ENCODE data around the gene CCN2. TPM values are rescaled to one million over a fixed set of nuclear protein-coding genes. Genes with fewer than 3 reads are reported as not detected.

The CCN2 gene
- total RNA-seq, 1 experiment from 2014 or later, result 44.1 TPM

DNA sequence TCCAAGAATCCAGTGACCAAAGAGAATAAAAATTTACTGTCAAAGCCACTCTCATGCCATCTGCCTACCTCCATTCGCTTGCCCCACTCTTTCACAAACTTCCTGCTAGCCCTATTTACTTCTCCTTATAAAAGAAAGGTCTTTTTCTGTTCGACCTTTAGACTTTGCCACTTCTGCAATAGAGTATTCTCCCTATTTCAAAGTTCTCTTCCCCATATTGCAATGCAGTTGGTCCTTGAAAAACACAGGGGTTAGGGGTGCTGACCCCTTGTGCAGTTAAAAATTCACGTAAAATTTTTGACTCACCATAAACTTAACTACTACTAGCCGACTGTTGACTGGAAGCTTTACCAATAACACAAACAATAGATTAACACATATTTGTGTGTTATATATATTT is 15.0 kb downstream of the CCN2 start:
- Histone ChIP-seq H3K56ac (ENCODE audit: insufficient read length, low read depth, low read length) (no peak overlapping the region), H2AK5ac (ENCODE audit: insufficient read length, low read length) (no peak overlapping the region), H3K23me2 (ENCODE audit: insufficient read length, low read depth, low read length, poor library complexity, severe bottlenecking) (no peaks in the 10 kb centered on the region), H3K18ac (ENCODE audit: insufficient read length, low read depth, low read length) (no peak overlapping the region), H2BK20ac (ENCODE audit: low read depth, low read length, poor library complexity, severe bottlenecking) (no peak overlapping the region), H2BK15ac (ENCODE audit: low read depth, low read length) (no peak overlapping the region), H3K4me1 (ENCODE audit: insufficient read depth, low read length) (peaks cover 12% of the 10 kb centered on the region; the same call in 1 of the 2 replicates), H3K4me2 (ENCODE audit: insufficient read depth, insufficient read length, low read length) (no peak overlapping the region), H4K20me1 (ENCODE audit: control insufficient read depth, insufficient read depth, insufficient read length) (no peaks in the 10 kb centered on the region), H2BK120ac (ENCODE audit: low read depth, low read length, poor library complexity, severe bottlenecking) (no peak overlapping the region), H2BK12ac (ENCODE audit: insufficient read length, low read depth, low read length) (no peak overlapping the region), H3K9ac (ENCODE audit: extremely low read depth, insufficient read length, low read length) (no peak overlapping the region), H2BK5ac (ENCODE audit: insufficient read length, low read length) (no peak overlapping the region), H3K79me1 (ENCODE audit: insufficient read depth, low read depth, low read length, poor library complexity, severe bottlenecking) (no peaks in the 10 kb centered on the region), H3K23ac (ENCODE audit: insufficient read length, low read depth, low read length) (no peak overlapping the region), H3K27me3 (ENCODE audit: insufficient read depth, low read length) (no peaks in the 10 kb centered on the region), H4K8ac (replicated peaks; ENCODE audit: insufficient read length, low read depth, low read length) (no peak overlapping the region), H3K14ac (ENCODE audit: insufficient read depth, low read length) (no peak overlapping the region), H2AFZ (ENCODE audit: low read length) (no peak overlapping the region), H3T11ph (ENCODE audit: low read length) (no peak overlapping the region), H3K9me3 (ENCODE audit: control insufficient read depth, low read depth, low read length) (no peaks in the 10 kb centered on the region), H4K91ac (ENCODE audit: insufficient read length, low read depth, low read length) (no peak overlapping the region), H4K5ac (ENCODE audit: insufficient read length, low read depth, low read length) (no peak overlapping the region), H3K79me2 (ENCODE audit: insufficient read depth, low read length) (no peaks in the 10 kb centered on the region), H3K4ac (ENCODE audit: low read depth, low read length) (no peak overlapping the region), H3K27ac (ENCODE audit: insufficient read length, low read depth, low read length) (no peak overlapping the region)
- no peaks in the 10 kb centered on the region for H3K27me3 Mint-ChIP-seq (ENCODE audit: low read depth)
- no peak overlapping the region for H3K4me3 Mint-ChIP-seq
- no peak for DNase-seq
- H3K36me3 Mint-ChIP-seq (ENCODE audit: insufficient read depth in 1 of 3, low read depth in 3 of 3), result peaks cover 0 to 16% (median 0%) of the 10 kb centered on the region in 3 experiments; a peak in 1 of 7 replicates
- H3K27ac Mint-ChIP-seq, result no peak overlapping the region
- peaks cover 21 to 31% of the 10 kb centered on the region in 2 experiments for H3K4me1 Mint-ChIP-seq
- WGBS (ENCODE audit: extremely low coverage, insufficient read length, low lambda C conversion rate), result no CpG with 5 or more reads among the region's 4 CpGs
- H3K9me3 Mint-ChIP-seq, result no peaks in the 10 kb centered on the region
- TF ChIP-seq, protein P1, sequence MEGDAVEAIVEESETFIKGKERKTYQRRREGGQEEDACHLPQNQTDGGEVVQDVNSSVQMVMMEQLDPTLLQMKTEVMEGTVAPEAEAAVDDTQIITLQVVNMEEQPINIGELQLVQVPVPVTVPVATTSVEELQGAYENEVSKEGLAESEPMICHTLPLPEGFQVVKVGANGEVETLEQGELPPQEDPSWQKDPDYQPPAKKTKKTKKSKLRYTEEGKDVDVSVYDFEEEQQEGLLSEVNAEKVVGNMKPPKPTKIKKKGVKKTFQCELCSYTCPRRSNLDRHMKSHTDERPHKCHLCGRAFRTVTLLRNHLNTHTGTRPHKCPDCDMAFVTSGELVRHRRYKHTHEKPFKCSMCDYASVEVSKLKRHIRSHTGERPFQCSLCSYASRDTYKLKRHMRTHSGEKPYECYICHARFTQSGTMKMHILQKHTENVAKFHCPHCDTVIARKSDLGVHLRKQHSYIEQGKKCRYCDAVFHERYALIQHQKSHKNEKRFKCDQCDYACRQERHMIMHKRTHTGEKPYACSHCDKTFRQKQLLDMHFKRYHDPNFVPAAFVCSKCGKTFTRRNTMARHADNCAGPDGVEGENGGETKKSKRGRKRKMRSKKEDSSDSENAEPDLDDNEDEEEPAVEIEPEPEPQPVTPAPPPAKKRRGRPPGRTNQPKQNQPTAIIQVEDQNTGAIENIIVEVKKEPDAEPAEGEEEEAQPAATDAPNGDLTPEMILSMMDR (conservative IDR thresholded peaks at IDR 0.05), result no peak

All from H9 (cell line).